ENCODE measurements around the gene LIPK.

- no peak for TF ChIP-seq CTCF (IDR thresholded peaks at IDR 0.05; ENCODE audit: insufficient read depth, low read depth, low read length)
- no peak for TF ChIP-seq EZH2 (IDR thresholded peaks at IDR 0.05; ENCODE audit: insufficient read depth, low read length)
Observed at GRCh38 chr10:88754287-88754686, 48.2 kb downstream of the LIPK start.
